Activated CD8-positive, alpha-beta T cell treated with anti-CD3 and anti-CD28 coated beads, Interleukin-2, amount 10 ng/mL, durations not matched to agents 7 days and 5 days (primary cell): ENCODE results near the gene CEP131. TPM values are rescaled to one million over a fixed set of nuclear protein-coding genes. Genes with fewer than 3 reads are reported as not detected.

Experiments used
- ATAC-seq: fragments of 150-1000 bp; cut with Tn5 transposase; one replicate; pipeline ENCODE4 v1.10.0; 2021; ENCODE audit warnings: moderate library complexity
- CTCF ChIA-PET: fragments of 350-600 bp; sonication (Branson Sonifier 250); formaldehyde crosslinking; loops from one replicate; lab custom pipeline; 2021; ENCODE audit warnings: antibody characterized with exemption; lab: Charles Lee
- POLR2A ChIA-PET: fragments of 350-600 bp; sonication (Branson Sonifier 250); formaldehyde crosslinking; loops from one replicate; lab custom pipeline; 2021; ENCODE audit warnings: antibody characterized with exemption; lab: Charles Lee
- DNase-seq: peaks from one replicate; pipeline ENCODE4 v3.0.0-alpha.2; 2020
- H3K27ac Mint-ChIP-seq: one replicate; pipeline ENCODE4 v1.8.0; 2021; ENCODE audit warnings: mild to moderate bottlenecking, mixed read lengths
- H3K27me3 Mint-ChIP-seq: one replicate; pipeline ENCODE4 v1.8.0; 2021; ENCODE audit warnings: low read depth, mixed read lengths
- H3K36me3 Mint-ChIP-seq: one replicate; pipeline ENCODE4 v1.8.0; 2021; ENCODE audit warnings: low read depth, mixed read lengths
- H3K4me1 Mint-ChIP-seq: one replicate; pipeline ENCODE4 v1.8.0; 2021; ENCODE audit warnings: low read depth, mixed read lengths
- H3K4me3 Mint-ChIP-seq: one replicate; pipeline ENCODE4 v1.8.0; 2021; ENCODE audit warnings: mild to moderate bottlenecking, mixed read lengths
- H3K9me3 Mint-ChIP-seq: one replicate; pipeline ENCODE4 v1.8.0; 2022; ENCODE audit warnings: mixed read lengths; ENCODE audit not compliant: insufficient read depth
- total RNA-seq, 2 experiments: library from RNA; stranded (reverse); gene quantifications; one replicate each; pipeline ENCODE4 v1.2.3, GENCODE V29; 2021

CEP131 gene
- total RNA-seq, 2 experiments from 2014 or later = 17.9 to 19.0 TPM

GRCh38 chr17:81173052-81173761 is 49.6 kb downstream of the CEP131 start:
- POLR2A ChIA-PET = no interaction called here
- Mint-ChIP-seq H3K27ac (no peak overlapping the region), H3K4me1 (no peaks in the 10 kb centered on the region), H3K27me3 (peaks cover 10% of the 10 kb centered on the region), H3K36me3 (no peaks in the 10 kb centered on the region), H3K9me3 (no peaks in the 10 kb centered on the region), H3K4me3 (no peak overlapping the region)
- no peak for DNase-seq
- CTCF ChIA-PET = no interaction called here
- no peak for ATAC-seq

GRCh38 chr17:81171941-81172340 is 50.8 kb downstream of the CEP131 start:
- no peaks in the 10 kb centered on the region for H3K36me3 Mint-ChIP-seq

GRCh38 chr17:81170727-81171494 is 51.9 kb downstream of the CEP131 start:
- no peaks in the 10 kb centered on the region for H3K9me3 Mint-ChIP-seq
- no peak overlapping the region for H3K4me3 Mint-ChIP-seq
- ATAC-seq = no peak
- H3K36me3 Mint-ChIP-seq = no peaks in the 10 kb centered on the region
- POLR2A ChIA-PET = no interaction called here
- no peak overlapping the region for H3K27ac Mint-ChIP-seq
- no peaks in the 10 kb centered on the region for H3K4me1 Mint-ChIP-seq
- CTCF ChIA-PET = no interaction called here
- peaks cover 14% of the 10 kb centered on the region for H3K27me3 Mint-ChIP-seq
- DNase-seq = no peak

More at GRCh38 chr17:81171941-81172340, 50.8 kb downstream of the CEP131 start:
- Mint-ChIP-seq H3K9me3 (no peaks in the 10 kb centered on the region), H3K27me3 (peaks cover 14% of the 10 kb centered on the region), H3K4me3 (no peak overlapping the region), H3K4me1 (no peaks in the 10 kb centered on the region), H3K27ac (no peak overlapping the region)
- DNase-seq (no peak), ATAC-seq (no peak)
- POLR2A ChIA-PET = no interaction called here
- CTCF ChIA-PET = no interaction called here

GRCh38 chr17:81169870-81170309 is 52.9 kb downstream of the CEP131 start:
- Mint-ChIP-seq H3K4me3 (no peak overlapping the region), H3K27me3 (peaks cover 9% of the 10 kb centered on the region), H3K36me3 (no peaks in the 10 kb centered on the region), H3K9me3 (no peaks in the 10 kb centered on the region), H3K27ac (no peak overlapping the region), H3K4me1 (no peaks in the 10 kb centered on the region)
- CTCF ChIA-PET = no interaction called here
- DNase-seq (no peak), ATAC-seq (no peak)
- POLR2A ChIA-PET = no interaction called here

GRCh38 chr17:81167638-81168037 is 55.1 kb downstream of the CEP131 start:
- peaks cover 7% of the 10 kb centered on the region for H3K27me3 Mint-ChIP-seq
- no peak overlapping the region for H3K27ac Mint-ChIP-seq
- H3K4me1 Mint-ChIP-seq = no peaks in the 10 kb centered on the region
- H3K4me3 Mint-ChIP-seq = no peak overlapping the region
- H3K36me3 Mint-ChIP-seq = no peaks in the 10 kb centered on the region
- DNase-seq (no peak), ATAC-seq (no peak)
- ChIA-PET POLR2A (interaction anchor here (1.0 kb wide), 1 partner anchor 18 kb away, joined by 3 read pairs; no protein-coding TSS in a partner anchor), CTCF (no interaction called here)
- no peaks in the 10 kb centered on the region for H3K9me3 Mint-ChIP-seq

GRCh38 chr17:81167194-81167524 is 55.6 kb downstream of the CEP131 start:
- H3K36me3 Mint-ChIP-seq = no peaks in the 10 kb centered on the region
- DNase-seq = no peak
- CTCF ChIA-PET = no interaction called here
- no peak overlapping the region for H3K4me3 Mint-ChIP-seq
- H3K27me3 Mint-ChIP-seq = peaks cover 7% of the 10 kb centered on the region
- POLR2A ChIA-PET = no interaction called here
- no peak for ATAC-seq
- H3K27ac Mint-ChIP-seq = no peak overlapping the region
- H3K4me1 Mint-ChIP-seq = no peaks in the 10 kb centered on the region
- no peaks in the 10 kb centered on the region for H3K9me3 Mint-ChIP-seq

GRCh38 chr17:81166033-81166492 is 56.7 kb downstream of the CEP131 start, which contains the start of gene AATK:
Gene AATK (minus strand): TSS chr17:81166221. CDS start chr17:81165992, 229 bp downstream.
- Mint-ChIP-seq H3K9me3 (no peaks in the 10 kb centered on the region), H3K4me1 (no peaks in the 10 kb centered on the region), H3K36me3 (no peaks in the 10 kb centered on the region), H3K27me3 (peaks cover 7% of the 10 kb centered on the region), H3K27ac (no peak within 1 kb of the TSS), H3K4me3 (no peak within 1 kb of the TSS)
- DNase-seq = no peak
- CTCF ChIA-PET = no interaction called here
- no peak for ATAC-seq
- POLR2A ChIA-PET = interaction anchor here (0.6 kb wide), 1 partner anchor 16 kb away, joined by 3 read pairs; no protein-coding TSS in a partner anchor

GRCh38 chr17:81165246-81166032 is 57.3 kb downstream of the CEP131 start, which contains the start of gene PVALEF:
Gene PVALEF (plus strand): TSS chr17:81165507. CDS start chr17:81181227, 15,720 bp downstream.
- POLR2A ChIA-PET = interaction anchor here (0.6 kb wide), 1 partner anchor 16 kb away, joined by 3 read pairs; no protein-coding TSS in a partner anchor
- Mint-ChIP-seq H3K9me3 (no peaks in the 10 kb centered on the region), H3K27ac (no peak within 1 kb of the TSS), H3K4me3 (no peak within 1 kb of the TSS), H3K36me3 (no peaks in the 10 kb centered on the region), H3K4me1 (peaks cover 1% of the 10 kb centered on the region), H3K27me3 (peaks cover 7% of the 10 kb centered on the region)
- DNase-seq (no peak), ATAC-seq (no peak)
- CTCF ChIA-PET = no interaction called here

GRCh38 chr17:81164371-81165245 is 58.2 kb downstream of the CEP131 start:
- POLR2A ChIA-PET = no interaction called here
- Mint-ChIP-seq H3K4me3 (no peak overlapping the region), H3K4me1 (peaks cover 3% of the 10 kb centered on the region), H3K27ac (no peak overlapping the region), H3K27me3 (peaks cover 7% of the 10 kb centered on the region), H3K9me3 (no peaks in the 10 kb centered on the region), H3K36me3 (no peaks in the 10 kb centered on the region)
- ATAC-seq (no peak), DNase-seq (no peak)
- CTCF ChIA-PET = no interaction called here

- Mint-ChIP-seq H3K36me3 (no peaks in the 10 kb centered on the region), H3K27ac (no peak overlapping the region)
- CTCF ChIA-PET = no interaction called here
These were observed 58.9 kb downstream of the CEP131 start for GRCh38 chr17:81163703-81164370.

More at GRCh38 chr17:81163703-81164370, 58.9 kb downstream of the CEP131 start:
- ATAC-seq = no peak
- no peak for DNase-seq
- POLR2A ChIA-PET = no interaction called here
- H3K4me3 Mint-ChIP-seq = no peak overlapping the region
- no peaks in the 10 kb centered on the region for H3K9me3 Mint-ChIP-seq
- H3K4me1 Mint-ChIP-seq = peaks cover 5% of the 10 kb centered on the region
- peaks cover 7% of the 10 kb centered on the region for H3K27me3 Mint-ChIP-seq
